CD14-positive monocyte (primary cell): ENCODE measurements around the gene CDH22. TPM values are rescaled to one million over a fixed set of nuclear protein-coding genes. Genes with fewer than 3 reads are reported as not detected.

Experiments used
- DNase-seq, 3 donors: peaks; one replicate each; pipeline ENCODE4 v3.0.0-alpha.2; 2011 to 2022
- H2AFZ ChIP-seq: 2 replicates; pipeline ENCODE4 v1.6.0; 2012; ENCODE audit warnings: mild to moderate bottlenecking, low read depth, low read length, inconsistent platforms; ENCODE audit not compliant: insufficient read depth, poor library complexity, severe bottlenecking
- H3K27ac ChIP-seq, 2 donors: 1 replicate in 1 of 2; 2 replicates in 1 of 2; pipeline ENCODE4 v1.5.1; 2012 to 2013; ENCODE audit warnings: low read length in 2 of 2, control low read depth in 1 of 2, inconsistent platforms in 1 of 2, low read depth in 1 of 2, mild to moderate bottlenecking in 1 of 2
- H3K27me3 ChIP-seq, 2 donors: one replicate each; pipeline versions ENCODE4 v1.6.0 to v1.6.1; 2011 to 2013; ENCODE audit warnings: low read length in 2 of 2; ENCODE audit not compliant: control insufficient read depth in 2 of 2, insufficient read depth in 2 of 2
- H3K36me3 ChIP-seq, 2 donors: replicated peaks in 1 of 2; 1 replicate in 1 of 2; 2 replicates in 1 of 2; pipeline versions ENCODE4 v1.5.1 to v1.6.1; 2012 to 2013; ENCODE audit warnings: low read length in 2 of 2, control low read depth in 1 of 2, inconsistent platforms in 1 of 2, mild to moderate bottlenecking in 1 of 2; ENCODE audit not compliant: insufficient read depth in 2 of 2, control insufficient read depth in 1 of 2
- H3K4me1 ChIP-seq, 2 donors: 1 replicate in 1 of 2; 2 replicates in 1 of 2; pipeline versions ENCODE4 v1.5.1 to v1.6.1; 2012 to 2013; ENCODE audit warnings: low read length in 2 of 2, control low read depth in 1 of 2, inconsistent platforms in 1 of 2, mild to moderate bottlenecking in 1 of 2, moderate library complexity in 1 of 2; ENCODE audit not compliant: insufficient read depth in 2 of 2, control insufficient read depth in 1 of 2
- H3K4me2 ChIP-seq: replicated peaks from 2 replicates; pipeline ENCODE3; 2012; ENCODE audit warnings: low read length, moderate library complexity, mild to moderate bottlenecking; ENCODE audit not compliant: poor library complexity, severe bottlenecking; ENCODE audit errors: extremely low read depth
- H3K4me3 ChIP-seq, 3 experiments: fragments of 200-600 bp in 1 of 3; sonication (generic) in 1 of 3; replicated peaks in 1 of 3; 1 replicate in 2 of 3; 2 replicates in 1 of 3; pipeline ENCODE4 v1.5.1; 2011 to 2013; ENCODE audit warnings: low read length in 3 of 3, mild to moderate bottlenecking in 3 of 3, control low read depth in 2 of 3, low read depth in 2 of 3, inconsistent platforms in 1 of 3, moderate library complexity in 1 of 3
- H3K79me2 ChIP-seq: 2 replicates; pipeline ENCODE4 v1.6.0; 2012; ENCODE audit warnings: mild to moderate bottlenecking, control low read depth, inconsistent platforms, low read length, moderate library complexity; ENCODE audit not compliant: insufficient read depth
- H3K9ac ChIP-seq: 2 replicates; pipeline ENCODE4 v1.6.0; 2017; ENCODE audit warnings: low read length, mild to moderate bottlenecking; ENCODE audit not compliant: insufficient read depth, poor library complexity, severe bottlenecking
- H3K9me3 ChIP-seq, 2 donors: replicated peaks in 1 of 2; 1 replicate in 1 of 2; 2 replicates in 1 of 2; pipeline versions ENCODE4 v1.5.1 to v1.6.1; 2012 to 2013; ENCODE audit warnings: low read length in 2 of 2, control low read depth in 1 of 2; ENCODE audit not compliant: control insufficient read depth in 1 of 2, insufficient read depth in 1 of 2
- H4K20me1 ChIP-seq: 2 replicates; pipeline ENCODE4 v1.6.0; 2012; ENCODE audit warnings: mild to moderate bottlenecking, low read length, control low read depth, moderate library complexity; ENCODE audit not compliant: insufficient read depth
- H3K27ac Mint-ChIP-seq, 7 donors: one replicate each; pipeline ENCODE4 v1.8.0; 2020; ENCODE audit warnings: mild to moderate bottlenecking in 7 of 7, mixed read lengths in 7 of 7, moderate library complexity in 6 of 7, inconsistent platforms in 2 of 7
- H3K27me3 Mint-ChIP-seq, 3 donors: one replicate each; pipeline ENCODE4 v1.8.0; 2021 to 2022; ENCODE audit warnings: low read depth in 3 of 3, mild to moderate bottlenecking in 3 of 3, mixed read lengths in 3 of 3, moderate library complexity in 3 of 3, inconsistent platforms in 1 of 3
- H3K36me3 Mint-ChIP-seq, 2 donors: one replicate each; pipeline ENCODE4 v1.8.0; 2020; ENCODE audit warnings: mixed read lengths in 2 of 2, inconsistent platforms in 1 of 2, mild to moderate bottlenecking in 1 of 2
- H3K4me1 Mint-ChIP-seq: one replicate; pipeline ENCODE4 v1.8.0; 2020; ENCODE audit warnings: mild to moderate bottlenecking, mixed read lengths
- H3K4me3 Mint-ChIP-seq, 2 donors: one replicate each; pipeline ENCODE4 v1.8.0; 2020; ENCODE audit warnings: mild to moderate bottlenecking in 2 of 2, mixed read lengths in 2 of 2, moderate library complexity in 1 of 2
- H3K9me3 Mint-ChIP-seq, 7 donors: one replicate each; pipeline ENCODE4 v1.8.0; 2020 to 2022; ENCODE audit warnings: mixed read lengths in 7 of 7, mild to moderate bottlenecking in 6 of 7, moderate library complexity in 6 of 7, inconsistent platforms in 2 of 7
- WGBS: methylation state at CpG from one replicate; pipeline ENCODE4 v1.1.5; 2013; ENCODE audit warnings: missing lambda C conversion rate; ENCODE audit not compliant: insufficient coverage; 5-methylcytosine and 5-hydroxymethylcytosine counted together
- intact Hi-C, 2 donors: fragments of 100-400 bp; cut with micrococcal nuclease; formaldehyde crosslinking; loops; one replicate each; pipeline versions ENCODE4 v1.15.0 to v1.15.1; 2023
- polyA plus RNA-seq, 3 donors: library from polyadenylated mRNA; depleted of rRNA in 1 of 3; unstranded in 2 of 3; stranded (reverse) in 1 of 3; fragments of 300-500 nt in 2 of 3; fragments of >200 nt in 1 of 3; fragmentation: Illumina TruSeq in 2 of 3; gene quantifications; 1 replicate in 2 of 3; 2 replicates in 1 of 3; pipeline ENCODE4 v1.2.3, GENCODE V29; 2012 to 2021
- TF ChIP-seq, protein P1 (sequence below): fragments of 200-600 bp; IDR thresholded peaks from one replicate; pipeline ENCODE4 v1.8.0; 2022; ENCODE audit warnings: antibody characterized with exemption, mild to moderate bottlenecking

CDH22 gene
- polyA plus RNA-seq, 3 donors: not detected

DNA sequence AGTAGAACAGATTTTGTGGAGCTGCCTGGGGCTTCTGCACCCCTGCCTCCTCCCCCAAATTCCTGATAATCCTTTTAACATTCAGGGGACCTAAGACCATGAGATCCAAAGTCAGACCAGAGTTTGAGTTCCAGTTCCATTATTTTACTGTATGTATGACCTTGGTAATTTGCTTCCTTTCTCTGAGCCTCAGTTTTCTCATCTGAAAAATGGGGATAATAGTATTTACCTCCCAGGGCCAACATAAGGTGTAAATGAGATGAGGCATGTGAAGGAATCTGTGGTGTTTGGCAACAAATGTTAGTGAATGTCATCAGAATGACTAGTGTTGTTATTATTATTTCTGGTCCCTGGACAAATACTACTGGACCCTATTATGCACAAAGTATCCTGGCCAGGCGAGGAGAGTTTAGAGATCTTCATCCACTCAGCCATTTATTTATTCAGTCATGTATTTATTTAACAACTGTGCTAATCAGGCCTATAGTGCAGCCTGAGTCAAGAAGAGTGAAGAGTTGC is 47.3 kb downstream of the CDH22 start:
- Histone ChIP-seq H3K27ac (no peak overlapping the region), H3K4me3 (no peak overlapping the region), H3K27me3 (peaks cover 0 to 2% of the 10 kb centered on the region in 2 donors), H4K20me1 (no peaks in the 10 kb centered on the region), H3K4me1 (no peaks in the 10 kb centered on the region), H3K79me2 (no peaks in the 10 kb centered on the region), H3K4me2 (no peak overlapping the region), H2AFZ (no peak overlapping the region), H3K36me3 (no peaks in the 10 kb centered on the region), H3K9ac (no peak overlapping the region), H3K9me3 (no peaks in the 10 kb centered on the region)
- Mint-ChIP-seq H3K27ac (no peak overlapping the region), H3K9me3 (peaks cover 0 to 4% (median 0%) of the 10 kb centered on the region in 7 donors), H3K36me3 (no peaks in the 10 kb centered on the region), H3K4me1 (peaks cover 6% of the 10 kb centered on the region), H3K27me3 (peaks cover 9 to 21% (median 21%) of the 10 kb centered on the region in 3 donors), H3K4me3 (no peak overlapping the region)
- intact Hi-C loops: no loop called here
- WGBS: no CpG with 5 or more reads among the region's 1 CpG
- DNase-seq: no peak
- TF ChIP-seq, protein P1, sequence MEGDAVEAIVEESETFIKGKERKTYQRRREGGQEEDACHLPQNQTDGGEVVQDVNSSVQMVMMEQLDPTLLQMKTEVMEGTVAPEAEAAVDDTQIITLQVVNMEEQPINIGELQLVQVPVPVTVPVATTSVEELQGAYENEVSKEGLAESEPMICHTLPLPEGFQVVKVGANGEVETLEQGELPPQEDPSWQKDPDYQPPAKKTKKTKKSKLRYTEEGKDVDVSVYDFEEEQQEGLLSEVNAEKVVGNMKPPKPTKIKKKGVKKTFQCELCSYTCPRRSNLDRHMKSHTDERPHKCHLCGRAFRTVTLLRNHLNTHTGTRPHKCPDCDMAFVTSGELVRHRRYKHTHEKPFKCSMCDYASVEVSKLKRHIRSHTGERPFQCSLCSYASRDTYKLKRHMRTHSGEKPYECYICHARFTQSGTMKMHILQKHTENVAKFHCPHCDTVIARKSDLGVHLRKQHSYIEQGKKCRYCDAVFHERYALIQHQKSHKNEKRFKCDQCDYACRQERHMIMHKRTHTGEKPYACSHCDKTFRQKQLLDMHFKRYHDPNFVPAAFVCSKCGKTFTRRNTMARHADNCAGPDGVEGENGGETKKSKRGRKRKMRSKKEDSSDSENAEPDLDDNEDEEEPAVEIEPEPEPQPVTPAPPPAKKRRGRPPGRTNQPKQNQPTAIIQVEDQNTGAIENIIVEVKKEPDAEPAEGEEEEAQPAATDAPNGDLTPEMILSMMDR: no peak

DNA sequence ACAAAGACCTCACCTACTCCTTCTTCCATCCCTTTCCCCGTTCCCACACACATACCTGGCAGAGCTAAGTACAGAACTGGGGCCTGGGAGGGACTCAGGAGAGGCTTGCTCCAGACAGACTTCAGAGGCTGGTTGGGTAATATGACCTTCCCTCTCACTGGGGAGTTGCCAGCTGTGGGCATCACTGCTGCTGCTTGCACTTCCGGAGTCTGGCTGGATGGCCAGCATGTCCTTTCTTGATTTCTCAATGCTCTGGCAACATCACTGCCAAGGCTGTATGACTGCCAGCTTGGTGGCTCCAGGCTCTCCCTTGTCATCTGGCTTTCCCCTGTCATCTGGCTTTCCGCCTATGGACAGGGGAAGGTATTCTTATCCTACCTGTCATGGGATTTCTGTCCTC is 47.8 kb downstream of the CDH22 start:
- WGBS: 88% methylated on average over 1 of the region's 3 CpGs
- H3K9ac ChIP-seq: no peak overlapping the region
- peaks cover 0 to 2% of the 10 kb centered on the region in 2 donors for H3K27me3 ChIP-seq
- H3K4me3 ChIP-seq: no peak overlapping the region
- no peaks in the 10 kb centered on the region for H3K4me1 ChIP-seq
- H3K36me3 ChIP-seq: no peaks in the 10 kb centered on the region
- Mint-ChIP-seq H3K36me3 (no peaks in the 10 kb centered on the region), H3K27me3 (peaks cover 9 to 21% (median 18%) of the 10 kb centered on the region in 3 donors), H3K9me3 (peaks cover 0 to 1% (median 0%) of the 10 kb centered on the region in 7 donors), H3K4me1 (peaks cover 6% of the 10 kb centered on the region), H3K4me3 (no peak overlapping the region), H3K27ac (peak overlapping the region in 1 of 7 donors; percentile 58)
- H2AFZ ChIP-seq: no peak overlapping the region
- intact Hi-C loops: no loop called here
- H3K27ac ChIP-seq: no peak overlapping the region
- no peaks in the 10 kb centered on the region for H3K79me2 ChIP-seq
- H4K20me1 ChIP-seq: no peaks in the 10 kb centered on the region
- H3K9me3 ChIP-seq: no peaks in the 10 kb centered on the region
- DNase-seq: peak; percentile 12 to 33 (median 13)
- no peak overlapping the region for H3K4me2 ChIP-seq
- TF ChIP-seq, protein P1: no peak
